HEK293 (cell line): ENCODE results near the gene NLGN2.

Source experiments
- CTCF ChIA-PET: fragments of 350-600 bp; formaldehyde crosslinking; extraction: SDS; loops from one replicate; lab custom pipeline; 2021; ENCODE audit warnings: antibody characterized with exemption; lab: Yijun Ruan, JAX
- POLR2A ChIA-PET: fragments of 300-600 bp; formaldehyde crosslinking; extraction: SDS; loops from one replicate; lab custom pipeline; 2020; ENCODE audit warnings: antibody characterized with exemption, inconsistent platforms; lab: Yijun Ruan, JAX
- H3K27ac ChIP-seq: fragments of 200-500 bp; sonication (Bioruptor generic); 2 replicates; pipeline ENCODE4 v1.5.1; 2014; ENCODE audit warnings: low read depth, low read length, control low read depth, inconsistent platforms; ENCODE audit errors: extremely low read depth
- H3K36me3 ChIP-seq, 2 experiments: fragments of 200-500 bp in 1 of 2; sonication (Bioruptor generic) in 1 of 2; 1 replicate in 1 of 2; 2 replicates in 1 of 2; pipeline ENCODE4 v1.5.1; 2014 to 2017; ENCODE audit warnings: inconsistent platforms in 2 of 2, low read length in 2 of 2; ENCODE audit not compliant: control insufficient read depth in 2 of 2, insufficient read depth in 1 of 2
- H3K4me1 ChIP-seq: fragments of 200-500 bp; sonication (Bioruptor generic); 2 replicates; pipeline ENCODE4 v1.5.1; 2014; ENCODE audit warnings: mild to moderate bottlenecking, low read length, inconsistent platforms; ENCODE audit not compliant: control insufficient read depth, insufficient read depth
- H3K4me3 ChIP-seq: 2 replicates; pipeline ENCODE4 v1.5.1; 2011; ENCODE audit warnings: low read depth, mild to moderate bottlenecking, control low read depth, low read length, moderate library complexity
- H3K9me3 ChIP-seq: fragments of 200-500 bp; sonication (Bioruptor generic); 2 replicates; pipeline ENCODE4 v1.5.1; 2014; ENCODE audit warnings: low read depth, low read length, inconsistent platforms; ENCODE audit not compliant: control insufficient read depth, insufficient read depth
- GLI2 ChIP-seq: fragments of 450-650 bp; formaldehyde crosslinking; IDR thresholded peaks from 2 replicates; pipeline ENCODE4; 2017; ENCODE audit warnings: missing biosample characterization, missing genetic modification characterization, low read depth, borderline replicate concordance
- GLIS2 ChIP-seq: fragments of 450-650 bp; formaldehyde crosslinking; IDR thresholded peaks from 2 replicates; pipeline ENCODE4 v1.5.1; 2016; ENCODE audit warnings: missing biosample characterization, missing genetic modification characterization
- KLF17 ChIP-seq: fragments of 450-650 bp; formaldehyde crosslinking; IDR thresholded peaks from 2 replicates; pipeline ENCODE4 v1.5.1; 2016; ENCODE audit warnings: missing biosample characterization, missing genetic modification characterization
- PRDM10 ChIP-seq: fragments of 450-650 bp; formaldehyde crosslinking; IDR thresholded peaks from 2 replicates; pipeline ENCODE4 v1.5.1; 2016; ENCODE audit warnings: missing biosample characterization, missing genetic modification characterization
- SCRT2 ChIP-seq: fragments of 450-650 bp; formaldehyde crosslinking; IDR thresholded peaks from 2 replicates; pipeline ENCODE4 v1.5.1; 2016; ENCODE audit warnings: missing biosample characterization, missing genetic modification characterization
- TSHZ1 ChIP-seq: fragments of 450-650 bp; formaldehyde crosslinking; IDR thresholded peaks from 2 replicates; pipeline ENCODE4 v1.5.1; 2016; ENCODE audit warnings: missing biosample characterization, missing genetic modification characterization, borderline replicate concordance
- ZBTB20 ChIP-seq: fragments of 450-650 bp; formaldehyde crosslinking; IDR thresholded peaks from 2 replicates; pipeline ENCODE4 v1.5.1; 2016; ENCODE audit warnings: missing biosample characterization, missing genetic modification characterization
- ZBTB26 ChIP-seq: fragments of 450-650 bp; formaldehyde crosslinking; optimal IDR thresholded peaks from 2 replicates; pipeline ENCODE3; 2016; ENCODE audit warnings: missing biosample characterization, mild to moderate bottlenecking, missing genetic modification characterization
- ZBTB8A ChIP-seq: fragments of 450-650 bp; formaldehyde crosslinking; IDR thresholded peaks from 2 replicates; pipeline ENCODE4 v1.5.1; 2016; ENCODE audit warnings: missing biosample characterization, missing genetic modification characterization
- ZFP3 ChIP-seq: fragments of 450-650 bp; formaldehyde crosslinking; IDR thresholded peaks from 2 replicates; pipeline ENCODE4 v1.5.1; 2016; ENCODE audit warnings: low read depth, missing biosample characterization, missing genetic modification characterization
- ZNF26 ChIP-seq: fragments of 450-650 bp; formaldehyde crosslinking; IDR thresholded peaks from 2 replicates; pipeline ENCODE4 v1.5.1; 2016; ENCODE audit warnings: missing biosample characterization, missing genetic modification characterization
- ZNF341 ChIP-seq: fragments of 450-650 bp; formaldehyde crosslinking; IDR thresholded peaks from 2 replicates; pipeline ENCODE4; 2016; ENCODE audit warnings: low read depth, missing biosample characterization, missing genetic modification characterization
- ZNF350 ChIP-seq: fragments of 450-650 bp; formaldehyde crosslinking; IDR thresholded peaks from 2 replicates; pipeline ENCODE4 v1.5.0; 2017; ENCODE audit warnings: missing biosample characterization, mild to moderate bottlenecking, missing genetic modification characterization
- ZNF391 ChIP-seq: fragments of 450-650 bp; formaldehyde crosslinking; IDR thresholded peaks from 2 replicates; pipeline ENCODE4 v1.5.1; 2016; ENCODE audit warnings: low read depth, missing biosample characterization, missing genetic modification characterization, borderline replicate concordance
- ZNF433 ChIP-seq: fragments of 450-650 bp; formaldehyde crosslinking; IDR thresholded peaks from 2 replicates; pipeline ENCODE4 v1.5.1; 2016; ENCODE audit warnings: missing biosample characterization, missing genetic modification characterization, low read depth
- ZNF514 ChIP-seq: fragments of 450-650 bp; formaldehyde crosslinking; IDR thresholded peaks from 2 replicates; pipeline ENCODE4 v1.5.1; 2016; ENCODE audit warnings: missing biosample characterization, missing genetic modification characterization
- ZNF600 ChIP-seq: fragments of 450-650 bp; formaldehyde crosslinking; IDR thresholded peaks from 2 replicates; pipeline ENCODE4 v1.5.1; 2016; ENCODE audit warnings: missing biosample characterization, missing genetic modification characterization
- ZNF624 ChIP-seq: fragments of 450-650 bp; formaldehyde crosslinking; IDR thresholded peaks from 2 replicates; pipeline ENCODE4 v1.5.1; 2017; ENCODE audit warnings: missing biosample characterization, missing genetic modification characterization
- ZNF654 ChIP-seq: fragments of 450-650 bp; formaldehyde crosslinking; IDR thresholded peaks from 2 replicates; pipeline ENCODE4 v1.5.1; 2016; ENCODE audit warnings: low read depth, missing biosample characterization, missing genetic modification characterization
- ZNF658 ChIP-seq: fragments of 450-650 bp; formaldehyde crosslinking; IDR thresholded peaks from 2 replicates; pipeline ENCODE4; 2016; ENCODE audit warnings: missing biosample characterization, missing genetic modification characterization
- ZNF660 ChIP-seq: fragments of 450-650 bp; IDR thresholded peaks from 2 replicates; pipeline ENCODE4 v1.5.1; 2018; ENCODE audit warnings: missing biosample characterization, mild to moderate bottlenecking, missing genetic modification characterization
- ZNF843 ChIP-seq: fragments of 450-650 bp; formaldehyde crosslinking; IDR thresholded peaks from 2 replicates; pipeline ENCODE4 v1.5.1; 2016; ENCODE audit warnings: missing biosample characterization, missing genetic modification characterization

NLGN2 gene

GRCh38 chr17:7435676-7436555 is 28.3 kb downstream of the NLGN2 start (continued):
- TF ChIP-seq TSHZ1 (tag by site-specific recombination) (no peak), GLIS2 (peak; percentile 78), PRDM10 (tag by site-specific recombination) (peak; percentile 91), ZNF514 (tag by site-specific recombination) (no peak), ZNF624 (tag by site-specific recombination) (no peak), ZNF843 (no peak), KLF17 (tag by site-specific recombination) (no peak), ZNF341 (tag by site-specific recombination) (peak; percentile 29; the same call in 1 of the 2 replicates), ZNF391 (tag by site-specific recombination) (no peak), ZNF350 (tag by site-specific recombination) (no peak), ZFP3 (tag by site-specific recombination) (no peak)
- TF ChIP-seq, all 188 proteins: peak for 21

- Histone ChIP-seq H3K9me3 (no peaks in the 10 kb centered on the region), H3K27ac (no peak overlapping the region), H3K4me1 (peaks cover 18% of the 10 kb centered on the region), H3K4me3 (no peak overlapping the region; the same call in 1 of the 2 replicates), H3K36me3 (no peaks in the 10 kb centered on the region)
- ChIA-PET POLR2A (interaction anchor here (0.6 to 3.5 kb wide), 10 partner anchors 9 to 250 kb away, joined by 3 to 45 read pairs (median 4); partner anchors contain the start of genes CHRNB1, POLR2A, TMEM256 and TP53), CTCF (interaction anchor here (0.5 to 3.9 kb wide), 37 partner anchors 9 to 695 kb away, joined by 3 to 37 read pairs (median 4); partner anchors contain the start of genes CHRNB1, NEURL4, SLC2A4 and SLC35G6)
- TF ChIP-seq ZNF654 (tag by site-specific recombination): peak; percentile 27; the same call in 1 of the 2 replicates
- TF ChIP-seq ZBTB20 (tag by site-specific recombination): peak; percentile 56; the same call in 1 of the 2 replicates
- no peak for TF ChIP-seq SCRT2 (tag by site-specific recombination)
- TF ChIP-seq ZBTB8A (tag by site-specific recombination): peak; percentile 97
- no peak for TF ChIP-seq ZNF26
- no peak for TF ChIP-seq GLI2 (tag by site-specific recombination)
- TF ChIP-seq ZBTB26: peak; percentile 56
- no peak for TF ChIP-seq ZNF658 (tag by site-specific recombination)
- peak; percentile 36; the same call in 1 of the 2 replicates for TF ChIP-seq ZNF600 (tag by site-specific recombination)
- peak; percentile 93 for TF ChIP-seq ZNF660 (tag by site-specific recombination)
- TF ChIP-seq ZNF433 (tag by site-specific recombination): no peak
Observed at GRCh38 chr17:7436556-7437368, 29.1 kb downstream of the NLGN2 start.
